ENCODE measurements around the gene DNAJB12.
"Not testable (repeated sequence)": the region's sequence is repeated elsewhere in the genome, so short reads cannot be mapped to it uniquely, and the experiment has no call there.

Gene DNAJB12

DNA sequence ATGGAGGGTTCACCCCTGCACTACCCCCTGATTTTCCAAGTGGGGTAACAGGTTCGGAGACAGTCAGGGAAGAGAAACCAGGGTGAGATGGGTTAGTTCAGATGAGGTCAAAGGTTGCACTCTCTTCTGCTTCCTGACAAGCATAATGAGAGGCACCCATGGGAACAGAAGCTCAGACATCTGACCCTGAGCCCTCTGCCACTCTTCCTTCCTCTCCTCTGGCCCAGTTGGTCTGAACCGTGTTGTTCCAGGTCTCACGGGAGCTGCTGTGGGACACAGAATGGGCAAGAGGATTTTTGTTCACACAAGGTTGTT is 38.4 kb downstream of the DNAJB12 start:
- no peak for DNase-seq (ENCODE audit: low spot score)

DNA sequence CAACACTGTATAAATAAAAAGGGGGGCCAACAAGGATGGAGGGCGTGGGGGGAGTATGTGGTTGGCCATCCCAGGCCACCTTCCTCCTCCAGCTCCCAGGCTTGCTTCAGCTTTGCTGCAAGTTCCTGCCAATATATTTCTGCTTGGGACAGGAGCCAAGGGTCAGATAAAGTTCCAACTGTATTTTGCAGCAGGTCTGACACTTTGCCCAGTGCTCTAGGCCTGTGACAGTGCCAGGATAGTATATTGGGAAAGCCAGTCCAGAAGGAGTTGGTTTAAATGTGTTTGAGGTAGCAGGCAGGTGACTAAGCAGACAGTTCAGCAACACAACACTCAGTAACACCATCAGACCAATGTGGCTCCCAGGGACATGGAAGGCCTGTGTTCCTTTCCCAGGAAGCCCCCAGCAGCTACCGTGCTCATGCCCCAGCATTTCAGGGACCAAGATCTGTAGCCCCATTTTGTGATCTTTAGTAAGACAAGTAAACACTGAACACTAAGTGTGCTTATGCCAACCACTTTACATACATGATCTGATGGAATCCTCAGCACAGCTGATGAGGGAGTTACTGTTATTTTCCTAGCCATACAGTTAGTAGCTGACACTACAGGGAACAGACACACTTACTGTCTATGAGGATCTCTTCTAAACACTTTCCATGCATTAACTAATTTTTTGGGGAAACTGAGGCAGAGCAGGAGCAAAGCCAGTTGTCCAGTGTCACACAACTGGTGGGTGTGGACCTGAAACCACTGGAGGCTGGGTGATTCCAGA is 38.9 kb downstream of the DNAJB12 start:
- DNase-seq (ENCODE audit: low spot score) = no peak

DNA sequence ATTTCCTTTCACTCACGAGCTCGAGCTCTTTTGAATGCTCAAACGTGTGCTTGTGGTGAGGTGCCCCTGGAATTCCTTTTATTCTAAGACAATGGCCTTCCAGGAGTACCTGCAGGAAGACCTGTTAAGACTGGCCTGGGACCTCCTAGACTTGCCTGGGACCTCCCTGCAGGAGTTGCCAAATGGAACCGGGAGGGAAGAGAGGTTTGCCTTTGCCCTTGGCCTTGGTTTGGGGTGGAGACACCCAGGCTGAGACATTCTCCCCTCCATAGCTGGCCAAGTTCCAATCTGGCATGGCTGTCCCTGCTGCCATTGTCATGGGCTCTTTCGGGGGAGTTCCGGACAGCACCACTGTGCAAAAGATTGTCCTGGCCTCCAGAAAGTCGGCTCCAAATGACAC is 39.7 kb downstream of the DNAJB12 start:
- no peak for DNase-seq (ENCODE audit: low spot score)

DNA sequence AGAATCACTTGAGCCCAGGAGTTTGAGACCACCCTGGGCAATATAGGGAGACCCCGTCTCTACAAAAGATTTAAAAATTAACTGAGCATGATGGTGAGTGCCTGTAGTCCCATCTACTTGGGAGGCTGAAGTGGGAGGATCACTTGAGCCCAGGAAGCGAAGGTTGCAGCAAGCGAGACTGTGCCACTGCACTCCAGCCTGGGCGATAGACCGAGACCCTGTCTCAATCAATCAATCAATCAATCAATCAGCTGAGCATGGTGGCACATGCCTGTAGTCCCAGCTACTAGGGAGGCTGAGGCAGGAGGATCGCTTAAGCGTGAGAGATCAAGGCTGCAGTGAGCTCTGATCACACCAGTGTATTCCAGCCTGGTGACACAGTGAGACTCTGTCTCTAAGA is 40.5 kb downstream of the DNAJB12 start:
- no peak for DNase-seq (ENCODE audit: low spot score)

DNA sequence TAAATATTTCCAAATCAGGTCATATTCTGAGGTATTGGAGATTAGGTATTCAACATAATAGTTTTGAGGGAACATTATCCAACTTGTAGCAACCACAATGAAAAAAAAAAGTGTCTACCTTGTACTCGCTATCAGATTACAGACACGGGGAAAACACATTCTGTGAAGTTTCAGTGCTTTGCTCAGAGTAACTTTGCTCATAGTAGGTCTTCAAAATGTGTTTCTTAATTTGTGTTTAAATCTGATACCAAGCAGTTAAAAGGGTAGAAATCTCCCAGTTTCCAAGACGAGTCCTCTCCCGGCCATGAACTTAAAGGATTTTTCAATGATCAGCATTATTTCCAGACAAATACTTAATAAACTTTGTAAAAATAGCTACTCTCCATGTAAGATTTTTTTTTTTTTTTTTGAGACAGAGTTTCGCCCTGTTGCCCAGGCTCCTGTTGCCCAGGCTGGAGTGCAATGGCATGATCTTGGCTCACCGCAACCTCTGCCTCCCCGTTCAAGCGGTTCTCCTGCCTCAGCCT is 41.8 kb downstream of the DNAJB12 start:
- no peak for DNase-seq (ENCODE audit: low spot score)

DNA sequence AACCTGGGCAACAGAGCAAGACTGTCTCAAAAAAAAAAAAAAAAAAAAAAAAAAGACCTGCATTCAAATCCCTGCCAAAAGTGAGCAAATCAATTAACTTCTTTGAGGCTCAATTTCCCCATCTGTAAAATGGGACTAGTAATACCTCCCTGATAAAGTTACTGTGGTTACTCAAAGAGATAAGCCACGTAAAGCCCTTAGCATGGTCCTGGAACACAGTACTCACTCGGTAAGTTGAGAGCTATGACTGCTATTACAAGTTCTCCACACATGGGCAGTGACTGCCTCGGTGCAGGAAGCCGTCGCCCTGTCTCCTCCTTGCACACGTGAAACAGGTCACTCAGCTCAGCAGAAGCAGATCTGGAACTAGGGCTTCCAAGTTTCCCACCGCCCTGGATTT is 43.1 kb downstream of the DNAJB12 start:
- DNase-seq (ENCODE audit: low spot score) = no peak

DNA sequence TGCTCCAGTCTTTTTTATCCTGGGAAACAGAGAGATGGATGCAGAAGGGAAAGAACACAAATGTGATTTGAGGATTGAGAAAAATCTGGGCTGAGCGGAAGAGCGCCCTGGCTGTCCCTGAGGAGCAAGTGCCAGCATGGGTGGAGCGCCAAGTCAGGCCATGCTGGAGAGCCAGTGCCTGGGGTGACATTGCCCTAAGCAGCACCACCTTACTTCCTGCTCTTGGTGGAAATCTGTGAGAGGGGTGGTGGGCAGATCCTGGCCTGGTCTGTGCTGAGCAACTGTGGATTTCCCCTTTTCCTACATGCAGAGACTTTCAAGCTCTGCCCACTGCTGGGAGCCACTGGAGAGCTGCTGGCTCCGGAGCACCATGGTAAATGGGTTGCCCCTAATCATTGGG is 44.1 kb downstream of the DNAJB12 start:
- DNase-seq (ENCODE audit: low spot score) = no peak

DNA sequence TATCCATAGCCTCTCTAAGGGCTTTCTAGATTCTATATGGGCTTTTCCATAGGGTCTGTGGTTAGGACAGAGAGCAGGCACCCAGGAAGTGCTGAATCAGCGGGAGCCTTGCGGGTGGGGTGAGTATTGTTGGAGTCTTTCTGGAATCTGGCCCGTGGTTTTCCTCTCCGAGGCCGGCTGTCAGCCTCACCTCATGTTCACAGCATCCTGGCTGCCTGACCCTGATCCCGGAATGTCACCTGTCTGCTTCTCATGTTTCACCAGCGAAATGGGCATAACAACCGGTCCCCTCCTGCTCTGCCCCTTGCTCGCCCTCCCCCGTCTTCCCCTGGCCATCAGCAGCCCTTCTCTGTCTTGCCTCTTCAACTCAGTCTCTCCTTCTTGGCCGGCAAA is 44.5 kb downstream of the DNAJB12 start:
- DNase-seq (ENCODE audit: low spot score) = no peak

DNA sequence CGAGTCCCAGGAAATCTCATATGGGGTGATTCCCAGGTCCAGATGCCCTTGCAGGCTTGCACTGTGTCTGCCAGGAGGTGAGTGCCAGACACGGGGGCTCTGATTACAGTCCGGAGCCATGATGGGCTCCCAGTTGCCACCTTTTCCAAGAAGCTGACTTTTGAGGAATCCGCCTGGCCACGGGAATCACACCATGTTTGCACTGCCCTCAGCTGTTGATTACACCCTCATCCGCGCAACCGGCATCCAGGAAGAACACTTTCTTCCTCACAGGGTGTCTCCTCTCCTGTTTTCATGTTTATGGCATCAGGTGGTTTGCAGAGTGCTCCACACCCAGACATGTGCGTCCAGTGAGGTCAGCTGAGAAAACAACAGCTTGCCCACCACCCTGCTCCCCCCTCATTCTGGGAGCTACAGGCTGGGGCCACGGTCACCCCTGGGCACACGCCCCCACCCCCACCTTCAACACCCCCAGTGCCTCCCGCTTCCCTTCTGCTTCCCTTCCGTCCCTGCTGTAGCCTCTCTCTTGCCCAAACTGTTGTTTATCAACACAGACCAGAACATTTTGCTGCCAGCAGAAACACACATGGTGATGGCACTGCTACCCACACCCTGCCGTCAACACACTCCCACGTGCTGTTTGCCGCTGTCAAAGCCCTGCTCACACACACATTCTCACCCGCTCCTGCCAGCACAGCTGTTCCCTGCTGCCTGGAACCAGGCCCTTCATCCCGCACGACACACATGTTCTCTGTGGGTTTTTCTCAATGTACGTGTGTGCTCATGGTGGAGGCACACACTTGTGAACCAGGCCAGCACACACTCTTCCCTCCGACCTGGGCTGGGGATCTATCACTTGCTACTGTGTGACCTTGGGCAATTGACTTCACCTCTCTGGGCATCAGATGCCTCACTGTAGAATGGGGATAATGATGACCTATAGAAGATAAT is 45.2 kb downstream of the DNAJB12 start:
- no peak for DNase-seq (ENCODE audit: low spot score)

DNA sequence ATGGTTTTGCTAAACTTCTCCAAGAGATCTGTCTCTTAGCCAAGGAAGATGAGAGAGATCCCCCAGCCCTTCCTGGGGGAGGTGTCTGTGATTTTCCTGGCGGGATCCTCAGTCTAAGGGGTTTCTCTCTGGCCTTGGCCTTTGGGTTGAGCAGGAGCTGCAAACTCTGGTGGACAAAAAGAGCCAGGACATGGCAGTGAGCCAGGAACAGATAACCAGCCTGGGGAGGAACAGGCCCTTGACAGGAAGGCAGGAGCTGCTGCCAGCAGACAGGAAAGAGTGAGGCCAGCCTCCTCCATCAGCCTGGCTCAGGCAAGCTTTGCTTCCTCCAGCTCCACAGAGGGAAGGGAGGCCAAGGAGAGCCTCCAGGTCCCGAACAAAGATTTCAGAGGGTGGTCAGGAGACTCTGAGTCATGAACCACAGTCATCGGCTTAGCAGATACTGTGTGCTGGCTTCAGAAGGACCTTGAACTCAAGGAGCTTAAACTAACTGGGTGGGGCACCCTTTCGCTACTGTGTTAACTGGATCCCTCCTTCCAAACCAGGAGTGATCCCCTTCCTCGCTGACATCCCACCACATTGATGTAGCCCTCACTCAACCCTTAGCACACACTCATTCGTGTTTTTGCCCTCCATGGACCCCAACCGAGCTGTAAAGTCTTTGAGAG is 46.3 kb downstream of the DNAJB12 start:
- DNase-seq (ENCODE audit: low spot score) = no peak

DNA sequence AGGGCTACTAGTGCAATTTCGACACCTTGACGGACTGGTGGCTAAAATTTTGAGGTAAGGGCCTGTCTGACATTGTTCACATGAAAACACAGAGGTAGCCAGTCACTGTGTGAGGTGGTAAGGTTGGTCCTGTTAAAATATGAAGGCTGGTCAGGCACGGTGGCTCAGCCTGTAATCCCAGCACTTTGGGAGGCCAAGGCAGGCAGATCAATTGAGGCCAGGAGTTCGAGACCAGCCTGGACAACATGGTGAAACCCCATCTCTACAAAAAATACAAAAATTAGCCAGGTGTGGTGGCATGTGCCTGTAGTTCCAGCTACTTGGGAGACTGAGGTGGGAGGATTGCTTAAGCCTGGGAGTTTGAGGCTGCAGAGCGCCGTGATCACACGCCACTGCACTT is 47.0 kb downstream of the DNAJB12 start:
- not testable (repeated sequence) for DNase-seq (ENCODE audit: low spot score)

DNA sequence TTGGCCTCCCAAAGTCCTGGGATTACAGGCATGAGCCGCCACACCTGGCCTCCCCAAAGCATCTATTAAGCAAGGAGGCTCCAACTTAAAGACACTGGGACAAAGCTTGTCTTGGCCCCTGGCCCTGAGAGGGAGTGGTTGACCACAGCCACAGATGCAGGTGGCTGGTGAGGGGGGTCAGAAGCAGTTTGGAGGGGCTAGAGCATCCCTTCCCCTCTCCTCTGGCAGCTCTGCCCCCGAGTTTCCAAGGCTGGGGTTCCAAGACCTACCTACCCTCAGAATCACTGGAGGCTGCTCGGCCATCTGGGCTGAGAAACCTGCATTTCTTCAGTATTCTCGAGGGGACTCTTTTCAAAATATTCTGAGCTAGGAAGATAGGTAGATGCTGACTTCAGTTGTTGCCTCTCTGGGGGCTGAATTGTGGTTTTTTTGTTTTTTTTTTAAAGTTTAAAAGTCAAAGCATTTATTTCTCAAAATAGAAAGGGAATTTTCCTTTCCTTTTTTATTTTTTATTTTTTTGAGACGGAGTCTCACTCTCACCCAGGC is 48.4 kb downstream of the DNAJB12 start:
- no peak for DNase-seq (ENCODE audit: low spot score)

DNA sequence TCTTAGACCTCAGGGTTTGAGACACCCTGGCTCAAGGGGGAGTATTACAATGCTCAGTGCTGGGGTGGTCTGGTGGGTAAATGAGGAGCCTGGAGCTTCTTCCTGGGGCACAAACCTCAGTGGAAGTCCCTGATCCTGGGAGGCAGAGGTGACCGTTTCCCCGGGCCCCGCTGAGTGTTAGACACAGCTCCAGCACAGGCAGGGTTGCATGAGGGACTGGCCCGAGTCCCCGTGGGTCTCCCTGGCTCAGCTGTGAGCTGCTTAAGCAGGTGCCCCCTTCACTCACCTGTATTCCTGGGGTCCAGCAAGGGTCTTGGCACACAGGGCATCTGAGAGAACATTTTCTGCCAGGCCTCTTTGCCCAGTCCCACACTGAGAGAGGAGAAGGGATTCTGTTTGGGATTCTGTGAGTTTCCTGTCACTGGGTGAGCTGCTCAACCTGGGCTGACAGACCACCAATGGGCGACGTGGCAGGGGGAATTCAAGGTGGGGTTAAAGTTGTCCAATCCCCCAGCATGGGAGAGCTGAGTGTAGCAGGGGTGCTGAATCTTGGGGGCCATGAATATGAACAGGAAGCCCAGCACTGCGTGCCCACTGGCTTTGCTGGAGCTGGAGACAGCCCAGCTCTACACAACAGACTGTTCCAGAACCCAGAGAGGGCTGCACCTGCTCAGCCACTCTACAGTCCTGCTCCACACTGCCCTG is 51.1 kb downstream of the DNAJB12 start:
- DNase-seq (ENCODE audit: low spot score) = no peak

DNA sequence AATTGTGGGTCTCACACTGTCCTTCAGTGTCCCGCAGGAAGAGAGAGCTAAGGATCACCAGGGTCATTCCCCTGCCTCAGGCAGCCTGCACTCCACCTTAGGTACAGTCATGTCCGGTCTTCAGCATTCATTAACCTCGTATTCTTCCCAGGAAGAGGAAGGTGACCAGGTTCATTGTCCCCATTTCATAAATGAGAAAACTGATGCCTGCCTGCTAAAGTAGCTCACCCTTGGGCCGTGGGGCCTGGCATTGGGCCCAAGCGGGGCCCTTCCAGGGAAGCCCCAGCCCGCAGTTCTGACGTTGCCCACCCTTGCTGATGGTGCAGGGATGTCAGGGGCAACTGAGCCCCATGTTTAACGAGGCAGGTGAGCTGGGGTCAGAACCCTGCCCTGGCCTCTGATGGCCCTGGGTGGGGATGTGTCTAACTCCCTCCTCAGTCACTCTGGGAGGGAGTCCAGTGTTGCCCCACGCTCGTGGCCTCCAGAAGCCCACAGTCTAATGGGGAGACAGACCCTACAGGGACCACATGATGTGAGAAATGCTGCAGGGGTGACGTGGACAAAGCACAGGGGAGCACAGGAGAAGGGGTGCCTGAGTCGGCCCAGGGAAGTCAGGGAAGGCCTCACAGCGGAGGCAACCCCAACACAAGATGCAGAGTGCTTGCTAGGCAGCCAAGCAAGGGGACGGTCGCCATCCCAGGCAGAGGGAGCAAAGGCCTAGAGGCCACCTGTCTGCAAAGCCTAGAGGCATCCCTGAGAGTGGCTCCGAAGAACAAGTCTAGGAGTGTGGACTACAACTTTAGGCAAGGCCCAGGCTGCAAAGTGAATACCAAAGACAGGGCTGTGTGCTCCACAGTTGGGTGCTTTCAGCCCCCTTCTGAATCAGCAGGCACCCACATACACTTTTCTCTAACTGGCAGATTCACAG is 55.9 kb downstream of the DNAJB12 start:
- no peak for DNase-seq (ENCODE audit: low spot score)

DNA sequence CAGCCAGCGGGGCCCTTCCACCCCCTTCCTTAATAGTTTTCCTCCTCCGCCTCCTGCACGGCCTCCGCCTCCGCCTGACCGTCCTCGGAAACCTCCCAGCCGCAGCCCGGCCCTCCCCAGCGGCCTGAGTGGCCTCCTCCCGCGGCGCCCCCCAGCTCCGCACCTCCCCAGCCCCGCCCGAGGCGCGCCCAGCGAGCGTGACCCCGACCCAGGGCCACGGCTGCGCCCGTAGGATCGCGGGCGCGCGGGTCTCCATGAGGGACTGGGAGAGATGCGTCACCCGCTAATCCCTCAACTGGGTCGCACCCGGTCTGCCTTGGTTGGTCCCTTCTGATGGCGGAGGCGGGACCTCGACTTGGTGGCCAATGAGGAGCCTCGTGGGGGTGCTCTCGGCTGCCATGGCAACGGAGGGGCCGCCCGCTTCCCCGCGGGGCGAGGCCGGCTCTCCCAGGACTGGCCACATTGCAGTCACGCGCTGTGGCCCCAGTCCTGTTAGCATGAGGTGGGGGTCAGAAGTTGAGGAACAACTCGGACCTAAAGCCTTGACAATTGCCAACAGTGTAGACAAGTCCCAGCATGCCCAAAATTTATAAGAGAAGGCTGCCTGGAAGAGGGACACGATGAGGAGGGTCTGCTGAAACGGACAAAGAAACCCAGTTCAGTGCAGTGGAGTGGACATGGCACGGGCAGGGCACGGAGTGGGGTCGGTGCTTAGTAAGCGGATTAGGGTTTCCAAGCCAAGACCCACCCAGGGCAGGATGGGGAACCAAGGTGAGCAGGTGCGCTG is 56.7 kb downstream of the DNAJB12 start:
- peak; percentile 86 for DNase-seq (ENCODE audit: low spot score)

DNA sequence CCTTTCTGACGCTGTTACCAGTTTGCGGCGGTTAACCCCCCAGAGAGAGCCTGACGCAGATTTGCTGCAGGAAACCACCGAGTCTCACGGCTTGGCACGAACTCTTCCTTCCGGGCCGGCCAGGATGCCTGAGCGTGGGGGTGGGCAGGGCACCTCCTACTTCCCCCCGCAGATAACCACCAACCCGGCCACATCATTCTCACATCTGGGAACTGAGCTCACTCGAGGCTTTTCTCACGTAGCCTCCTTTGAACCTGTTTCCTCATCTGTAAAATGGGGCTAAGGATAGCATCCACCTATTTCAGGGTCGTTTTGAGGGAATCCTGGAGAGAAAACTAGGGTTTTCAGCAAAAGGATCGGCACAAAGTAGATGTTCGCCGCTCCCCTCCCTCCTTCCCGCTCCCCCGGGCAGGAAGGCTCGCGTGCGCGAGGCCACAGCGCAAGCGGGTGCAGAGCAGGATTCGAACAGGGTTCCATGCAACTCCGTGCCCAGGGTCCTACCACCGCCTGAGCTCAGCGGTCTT is 57.4 kb downstream of the DNAJB12 start:
- no peak for DNase-seq (ENCODE audit: low spot score)

DNA sequence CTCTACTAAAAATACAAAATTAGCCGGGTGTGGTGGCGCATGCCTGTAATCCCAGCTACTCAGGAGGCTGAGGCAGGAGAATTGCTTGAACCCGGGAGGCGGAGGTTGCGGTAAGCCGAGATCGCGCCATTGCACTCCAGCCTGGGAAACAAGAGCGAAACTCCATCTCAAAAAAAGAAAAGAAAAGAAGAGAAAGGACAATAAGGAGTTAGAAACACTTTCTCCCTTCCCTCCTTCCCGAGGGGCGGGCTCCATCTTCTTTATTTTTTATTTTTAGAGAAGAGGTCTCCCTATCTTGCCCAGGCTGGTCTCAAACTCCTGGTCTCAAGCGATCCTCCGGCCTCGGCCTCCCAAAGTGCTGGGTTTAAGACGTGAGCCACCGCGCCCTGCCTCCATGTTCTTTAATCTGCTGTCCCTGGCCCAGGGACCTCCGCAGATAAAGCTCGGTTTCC is 57.9 kb downstream of the DNAJB12 start:
- DNase-seq (ENCODE audit: low spot score) = not testable (repeated sequence)

DNA sequence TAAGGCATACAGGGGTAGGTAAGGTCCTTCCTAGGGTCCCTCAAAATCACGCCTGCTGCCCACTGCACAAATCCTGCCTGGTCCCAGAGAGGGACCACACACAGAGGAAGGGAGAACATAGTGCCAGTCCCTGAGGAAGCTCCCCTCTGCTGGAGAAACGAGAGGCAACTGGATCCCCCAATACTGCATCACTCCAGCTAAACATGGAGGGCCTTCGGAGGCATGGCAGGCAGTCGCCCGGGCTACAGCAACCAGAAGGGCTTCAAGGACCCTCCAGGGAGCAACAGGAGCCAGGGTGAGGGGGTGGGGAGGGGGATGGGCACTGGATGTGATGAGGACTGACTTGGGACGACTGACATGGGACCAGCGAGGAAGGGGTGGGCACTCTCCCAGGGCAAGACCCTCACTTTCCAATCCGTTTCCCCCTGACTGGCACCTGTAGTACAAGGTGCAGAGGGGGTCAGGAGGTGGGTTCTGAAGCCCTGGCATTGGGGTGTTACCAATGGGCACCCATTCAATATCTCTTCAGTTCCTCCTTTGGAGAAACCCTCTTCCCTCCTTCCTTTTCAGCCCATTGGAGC is 59.3 kb downstream of the DNAJB12 start:
- DNase-seq (ENCODE audit: low spot score) = no peak

DNA sequence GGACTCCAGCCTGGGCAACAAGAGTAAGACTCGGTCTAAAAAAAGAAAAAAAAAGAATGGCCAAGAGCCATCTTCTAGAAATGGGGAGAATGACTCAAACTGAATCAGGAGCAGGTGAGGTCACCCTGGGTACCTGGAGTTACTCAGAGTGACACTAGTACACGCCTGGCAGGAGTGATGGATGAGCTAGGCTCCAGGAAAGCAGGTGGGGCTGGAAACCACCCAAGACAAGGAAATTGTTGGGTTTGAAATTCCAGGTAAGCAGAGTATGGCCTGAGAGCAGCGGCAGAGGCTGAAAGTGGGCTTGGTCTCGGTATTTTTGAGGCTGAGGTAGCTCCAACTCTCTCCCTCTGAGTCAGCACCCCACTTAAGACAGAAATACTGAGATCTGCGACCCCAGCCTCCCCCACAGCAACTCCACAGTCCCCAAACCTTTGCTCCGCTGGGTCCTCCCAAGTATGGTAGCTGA is 62.5 kb downstream of the DNAJB12 start:
- no peak for DNase-seq (ENCODE audit: low spot score)

Measured in HuH-7.5 (cell line).